GM10266 (cell line): ENCODE measurements around the gene SSBP3.

Experiments used
- DNase-seq: peaks from one replicate; pipeline ENCODE4 v3.0.0; 2012; ENCODE audit errors: extremely low spot score
- CTCF ChIP-seq: IDR thresholded peaks from 2 replicates; pipeline ENCODE4 v1.5.1; 2012; ENCODE audit warnings: mild to moderate bottlenecking, low read depth; ENCODE audit not compliant: control insufficient read depth, insufficient read depth; ENCODE audit errors: missing control alignments

SSBP3 gene

DNA sequence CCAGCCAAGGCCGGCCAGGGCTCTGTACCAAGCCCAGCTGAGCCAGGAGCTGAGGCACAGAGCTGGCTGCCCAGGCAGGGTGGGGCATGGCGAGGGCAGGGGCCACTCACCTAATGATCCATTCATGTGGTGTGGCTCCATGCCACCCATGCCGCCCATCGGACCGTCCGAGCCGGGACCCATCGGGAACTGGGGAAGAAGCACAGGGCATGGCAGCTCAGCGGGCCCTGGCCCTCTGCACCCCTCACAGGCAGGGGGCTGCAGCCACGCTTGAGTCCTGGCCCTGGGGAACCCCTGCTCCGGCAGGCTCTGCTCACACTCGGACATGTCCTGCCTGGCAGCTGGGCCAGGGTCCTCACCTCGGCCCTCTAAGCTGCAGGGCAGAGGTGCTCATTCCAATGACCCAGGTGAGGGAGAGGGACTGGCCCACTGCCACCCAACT lies 177.5 kb downstream of the SSBP3 start:
- TF ChIP-seq CTCF, result no peak
- DNase-seq, result no peak

- no peak for TF ChIP-seq CTCF
- no peak for DNase-seq
Observed at GRCh38 chr1:54227891-54228310, 178.3 kb downstream of the SSBP3 start.

- no peak for DNase-seq
- no peak for TF ChIP-seq CTCF
Observed at GRCh38 chr1:54227091-54227602, 179.0 kb downstream of the SSBP3 start.

DNA sequence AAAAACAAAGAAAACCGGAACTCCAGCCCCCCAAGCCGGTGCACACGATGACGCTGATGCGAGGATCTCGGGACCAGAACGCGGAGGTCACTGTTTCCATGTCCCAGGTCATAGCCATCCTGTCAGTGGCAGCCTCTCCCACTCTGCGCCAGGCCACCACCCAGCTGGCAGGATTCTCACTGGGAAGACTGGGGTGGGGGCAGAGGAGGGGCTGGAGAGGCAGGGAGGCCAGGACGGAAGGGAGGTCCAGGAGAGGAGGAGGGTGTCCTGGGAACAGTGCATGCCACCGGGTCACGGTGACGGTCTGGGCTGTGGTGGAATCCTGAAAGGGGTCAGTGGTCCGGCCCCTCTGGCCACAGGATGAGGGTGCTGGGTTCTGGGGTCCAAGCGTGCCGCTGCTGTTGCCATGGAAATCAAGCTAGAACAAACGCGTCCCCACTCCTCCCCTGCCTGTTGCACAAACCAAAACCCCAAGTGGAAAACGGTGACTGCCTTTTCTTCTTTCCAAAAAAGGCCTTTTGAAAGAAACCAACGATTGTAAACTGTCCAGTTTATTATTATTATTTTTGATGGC lies 180.1 kb downstream of the SSBP3 start:
- no peak for DNase-seq
- no peak for TF ChIP-seq CTCF

DNA sequence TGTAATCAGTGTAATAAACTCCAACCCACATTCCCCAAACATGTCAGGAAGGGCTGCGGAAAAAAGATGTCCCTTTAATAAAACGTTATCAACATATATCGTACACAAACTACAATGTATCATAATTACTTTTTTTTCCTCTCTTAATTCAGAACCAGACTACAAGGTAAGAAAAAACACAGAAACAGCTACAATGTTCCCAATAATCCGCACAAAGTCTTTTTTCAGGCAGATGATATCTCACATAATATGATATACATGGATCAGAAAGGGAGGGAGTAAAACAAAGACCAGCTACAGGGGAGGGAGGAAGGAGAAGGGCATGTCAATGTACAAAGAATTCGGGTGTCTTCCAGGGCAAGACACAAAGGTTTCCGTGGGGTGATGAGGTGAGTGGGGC lies 180.8 kb downstream of the SSBP3 start:
- DNase-seq, result no peak
- TF ChIP-seq CTCF, result no peak

DNA sequence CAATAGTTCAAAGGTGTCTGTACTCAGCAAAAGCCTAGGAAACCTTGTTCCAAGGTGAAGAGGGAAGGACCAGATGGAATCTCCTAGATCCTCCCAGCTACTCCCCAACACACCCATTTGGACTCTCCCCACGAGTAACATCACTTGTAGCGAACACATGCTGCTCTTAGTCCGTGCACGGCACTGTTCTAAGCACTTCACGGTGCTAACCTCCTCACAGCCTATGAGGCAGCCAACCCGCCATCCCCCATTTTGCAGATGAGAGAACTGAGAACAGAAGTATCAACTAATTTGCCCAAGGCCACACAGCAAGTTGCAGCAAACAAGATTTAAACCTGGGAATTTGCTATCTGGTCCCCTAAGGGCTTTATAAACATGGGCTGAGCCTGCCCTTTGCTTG lies 182.0 kb downstream of the SSBP3 start:
- no peak for DNase-seq
- no peak for TF ChIP-seq CTCF

DNA sequence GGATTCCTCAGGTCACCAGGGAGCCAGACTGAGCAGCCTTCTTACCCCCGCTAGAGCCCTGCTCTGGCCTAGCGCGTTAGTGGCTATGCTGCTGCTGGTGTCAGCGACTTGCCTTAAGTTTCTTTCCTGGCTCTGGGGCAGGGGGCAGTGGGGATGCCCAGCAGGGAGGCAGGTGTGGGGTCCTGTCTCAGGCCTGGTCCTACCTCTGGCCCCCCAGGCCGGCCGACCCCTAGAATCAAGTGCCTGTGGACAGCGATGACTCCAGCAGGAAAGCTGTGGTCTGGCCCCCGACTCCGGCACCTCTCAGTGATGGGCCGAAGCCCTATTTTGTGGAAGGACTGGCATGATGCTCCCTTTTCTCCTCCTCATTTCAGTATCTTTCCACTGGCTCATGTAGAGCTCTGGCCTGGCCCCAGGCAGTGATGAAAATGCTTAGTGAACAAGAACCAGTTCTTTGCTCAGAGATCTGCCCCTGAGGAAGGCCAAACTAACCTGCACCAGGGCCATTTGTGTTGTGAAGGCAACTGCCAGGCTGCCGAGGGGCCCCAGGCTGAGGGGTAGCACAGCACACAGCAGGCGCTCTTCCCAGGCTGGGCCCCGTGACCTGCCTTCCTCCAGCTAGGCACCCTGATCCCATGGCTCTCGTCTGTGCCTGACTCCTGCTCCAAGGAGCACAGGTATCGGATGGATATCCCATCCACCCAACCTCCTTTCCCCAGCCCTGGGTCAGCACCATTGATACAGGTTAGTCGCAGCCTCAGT lies 182.6 kb downstream of the SSBP3 start:
- no peak for DNase-seq

More for the DNA sequence above, 182.6 kb downstream of the SSBP3 start:
- TF ChIP-seq CTCF, result no peak
